ENCODE measurements around the gene TRIM15.
"Not testable (repeated sequence)": the region's sequence is repeated elsewhere in the genome, so short reads cannot be mapped to it uniquely, and the experiment has no call there.

TRIM15 gene

GRCh38 chr6:30158475-30159040 is 4.8 kb upstream of the TRIM15 start:
- H3K27me3 ChIP-seq (ENCODE audit: control insufficient read depth, insufficient read depth, low read length) = no peaks in the 10 kb centered on the region
- no peak overlapping the region for H3K9ac ChIP-seq (ENCODE audit: low read length)
- H3K4me1 ChIP-seq (ENCODE audit: control insufficient read depth, insufficient read depth, low read length) = peaks cover 15% of the 10 kb centered on the region
- no peak overlapping the region for H3K4me3 ChIP-seq (ENCODE audit: low read length)
- H3K36me3 ChIP-seq (ENCODE audit: control insufficient read depth, insufficient read depth, low read length) = no peaks in the 10 kb centered on the region
- no peaks in the 10 kb centered on the region for H3K9me3 ChIP-seq (ENCODE audit: control insufficient read depth, low read length)

- peaks cover 27% of the 10 kb centered on the region for H3K4me1 ChIP-seq (ENCODE audit: control insufficient read depth, insufficient read depth, low read length)
- no peak overlapping the region for H3K9ac ChIP-seq (ENCODE audit: low read length)
- no peak overlapping the region for H3K4me3 ChIP-seq (ENCODE audit: low read length)
- no peaks in the 10 kb centered on the region for H3K9me3 ChIP-seq (ENCODE audit: control insufficient read depth, low read length)
- H3K27me3 ChIP-seq (ENCODE audit: control insufficient read depth, insufficient read depth, low read length) = no peaks in the 10 kb centered on the region
- H3K36me3 ChIP-seq (ENCODE audit: control insufficient read depth, insufficient read depth, low read length) = no peaks in the 10 kb centered on the region
Measured at GRCh38 chr6:30160008-30160784, 3.1 kb upstream of the TRIM15 start.

GRCh38 chr6:30160785-30161531 is 2.4 kb upstream of the TRIM15 start, which contains the start of gene TRIM10:
TSS of gene TRIM10 (minus strand) at chr6:30161211. CDS start at chr6:30160858, 353 bp downstream.
- H3K27me3 ChIP-seq (ENCODE audit: control insufficient read depth, insufficient read depth, low read length) = no peaks in the 10 kb centered on the region
- H3K36me3 ChIP-seq (ENCODE audit: control insufficient read depth, insufficient read depth, low read length) = no peaks in the 10 kb centered on the region
- no peak within 1 kb of the TSS for H3K4me3 ChIP-seq (ENCODE audit: low read length)
- H3K4me1 ChIP-seq (ENCODE audit: control insufficient read depth, insufficient read depth, low read length) = peaks cover 22% of the 10 kb centered on the region
- H3K9me3 ChIP-seq (ENCODE audit: control insufficient read depth, low read length) = no peaks in the 10 kb centered on the region
- no peak within 1 kb of the TSS for H3K9ac ChIP-seq (ENCODE audit: low read length)

- peaks cover 19% of the 10 kb centered on the region for H3K4me1 ChIP-seq (ENCODE audit: control insufficient read depth, insufficient read depth, low read length)
- H3K9ac ChIP-seq (ENCODE audit: low read length) = peak overlapping the region; percentile 66
- no peaks in the 10 kb centered on the region for H3K27me3 ChIP-seq (ENCODE audit: control insufficient read depth, insufficient read depth, low read length)
- H3K9me3 ChIP-seq (ENCODE audit: control insufficient read depth, low read length) = no peaks in the 10 kb centered on the region
- H3K4me3 ChIP-seq (ENCODE audit: low read length) = no peak overlapping the region
- no peaks in the 10 kb centered on the region for H3K36me3 ChIP-seq (ENCODE audit: control insufficient read depth, insufficient read depth, low read length)
Measured at GRCh38 chr6:30162265-30163089, 869 bp upstream of the TRIM15 start.

GRCh38 chr6:30163918-30164654 is 740 bp downstream of the TRIM15 start:
- no peaks in the 10 kb centered on the region for H3K9me3 ChIP-seq (ENCODE audit: control insufficient read depth, low read length)
- no peaks in the 10 kb centered on the region for H3K27me3 ChIP-seq (ENCODE audit: control insufficient read depth, insufficient read depth, low read length)
- H3K9ac ChIP-seq (ENCODE audit: low read length) = peak overlapping the region; percentile 66
- H3K4me1 ChIP-seq (ENCODE audit: control insufficient read depth, insufficient read depth, low read length) = peaks cover 19% of the 10 kb centered on the region
- peak overlapping the region; percentile 66 for H3K4me3 ChIP-seq (ENCODE audit: low read length)
- H3K36me3 ChIP-seq (ENCODE audit: control insufficient read depth, insufficient read depth, low read length) = no peaks in the 10 kb centered on the region

GRCh38 chr6:30164714-30165113 is 1.4 kb downstream of the TRIM15 start:
- H3K9me3 ChIP-seq (ENCODE audit: control insufficient read depth, low read length) = no peaks in the 10 kb centered on the region
- peaks cover 19% of the 10 kb centered on the region for H3K4me1 ChIP-seq (ENCODE audit: control insufficient read depth, insufficient read depth, low read length)
- no peak overlapping the region for H3K9ac ChIP-seq (ENCODE audit: low read length)
- H3K27me3 ChIP-seq (ENCODE audit: control insufficient read depth, insufficient read depth, low read length) = no peaks in the 10 kb centered on the region
- no peaks in the 10 kb centered on the region for H3K36me3 ChIP-seq (ENCODE audit: control insufficient read depth, insufficient read depth, low read length)
- H3K4me3 ChIP-seq (ENCODE audit: low read length) = no peak overlapping the region

- H3K9me3 ChIP-seq (ENCODE audit: control insufficient read depth, low read length); H3K36me3 ChIP-seq (ENCODE audit: control insufficient read depth, insufficient read depth, low read length); H3K9ac ChIP-seq (ENCODE audit: low read length); H3K27me3 ChIP-seq (ENCODE audit: control insufficient read depth, insufficient read depth, low read length); H3K4me3 ChIP-seq (ENCODE audit: low read length): not testable (repeated sequence)
- H3K4me1 ChIP-seq (ENCODE audit: control insufficient read depth, insufficient read depth, low read length) = peaks cover 19% of the 10 kb centered on the region
Measured at GRCh38 chr6:30165238-30165637, 1.9 kb downstream of the TRIM15 start.

- H3K36me3 ChIP-seq (ENCODE audit: control insufficient read depth, insufficient read depth, low read length) = no peaks in the 10 kb centered on the region
- H3K9me3 ChIP-seq (ENCODE audit: control insufficient read depth, low read length) = no peaks in the 10 kb centered on the region
- no peak overlapping the region for H3K9ac ChIP-seq (ENCODE audit: low read length)
- peaks cover 15% of the 10 kb centered on the region for H3K27me3 ChIP-seq (ENCODE audit: control insufficient read depth, insufficient read depth, low read length)
- peaks cover 23% of the 10 kb centered on the region for H3K4me1 ChIP-seq (ENCODE audit: control insufficient read depth, insufficient read depth, low read length)
- H3K4me3 ChIP-seq (ENCODE audit: low read length) = no peak overlapping the region
Measured at GRCh38 chr6:30167101-30167500, 3.8 kb downstream of the TRIM15 start.

GRCh38 chr6:30168741-30169140 is 5.4 kb downstream of the TRIM15 start:
- no peaks in the 10 kb centered on the region for H3K9me3 ChIP-seq (ENCODE audit: control insufficient read depth, low read length)
- H3K36me3 ChIP-seq (ENCODE audit: control insufficient read depth, insufficient read depth, low read length) = no peaks in the 10 kb centered on the region
- H3K27me3 ChIP-seq (ENCODE audit: control insufficient read depth, insufficient read depth, low read length) = peaks cover 22% of the 10 kb centered on the region
- peaks cover 14% of the 10 kb centered on the region for H3K4me1 ChIP-seq (ENCODE audit: control insufficient read depth, insufficient read depth, low read length)
- H3K9ac ChIP-seq (ENCODE audit: low read length) = no peak overlapping the region
- H3K4me3 ChIP-seq (ENCODE audit: low read length) = no peak overlapping the region

- no peaks in the 10 kb centered on the region for H3K36me3 ChIP-seq (ENCODE audit: control insufficient read depth, insufficient read depth, low read length)
- H3K9me3 ChIP-seq (ENCODE audit: control insufficient read depth, low read length) = no peaks in the 10 kb centered on the region
Measured at GRCh38 chr6:30169658-30170614, 6.6 kb downstream of the TRIM15 start.

More at GRCh38 chr6:30169658-30170614, 6.6 kb downstream of the TRIM15 start:
- H3K4me3 ChIP-seq (ENCODE audit: low read length) = no peak overlapping the region
- no peak overlapping the region for H3K9ac ChIP-seq (ENCODE audit: low read length)
- peaks cover 22% of the 10 kb centered on the region for H3K27me3 ChIP-seq (ENCODE audit: control insufficient read depth, insufficient read depth, low read length)
- H3K4me1 ChIP-seq (ENCODE audit: control insufficient read depth, insufficient read depth, low read length) = peaks cover 4% of the 10 kb centered on the region

All from mucosa of stomach (tissue), 1 donor.